Body of pancreas (tissue), 4 donors: Measurements from ENCODE around the gene SCEL. TPM values are rescaled to one million over a fixed set of nuclear protein-coding genes. Genes with fewer than 3 reads are reported as not detected.

ENCODE experiments used
- ATAC-seq: fragments of 150-250 bp; one replicate; pipeline ENCODE4 v1.9.1; 2016
- DNase-seq, 4 donors: peaks; one replicate each; pipeline ENCODE4 v3.0.0-alpha.2; 2019
- H3K27ac ChIP-seq, 4 donors: fragments of 200-600 bp; sonication (generic); 1 replicate in 3 of 4; 2 replicates in 1 of 4; pipeline versions ENCODE4 v1.5.1 to v1.6.1; 2016 to 2019; ENCODE audit warnings: mild to moderate bottlenecking in 1 of 4, mixed read lengths in 1 of 4, moderate library complexity in 1 of 4
- H3K27me3 ChIP-seq, 2 donors: fragments of 200-600 bp; sonication (generic); one replicate each; pipeline ENCODE4 v1.6.0; 2016; ENCODE audit warnings: mild to moderate bottlenecking in 1 of 2
- H3K36me3 ChIP-seq, 2 donors: fragments of 200-600 bp; sonication (generic); replicated peaks in 1 of 2; 2 replicates each; pipeline ENCODE4 v1.5.1; 2016; ENCODE audit warnings: low read depth in 2 of 2; ENCODE audit not compliant: insufficient read depth in 1 of 2
- H3K4me1 ChIP-seq: fragments of 200-600 bp; sonication (generic); one replicate; pipeline ENCODE4 v1.6.0; 2016
- H3K4me3 ChIP-seq, 2 donors: fragments of 200-600 bp; sonication (generic); 1 replicate in 1 of 2; 2 replicates in 1 of 2; pipeline ENCODE4 v1.5.1; 2016 to 2019
- H3K9me3 ChIP-seq, 3 donors: fragments of 200-600 bp; sonication (generic); 1 replicate in 2 of 3; 2 replicates in 1 of 3; pipeline ENCODE4 v1.5.1; 2016
- CTCF ChIP-seq, 7 experiments: fragments of 450-650 bp in 4 of 7; fragments of 200-600 bp in 3 of 7; sonication (generic) in 3 of 7; IDR thresholded peaks; one replicate each; pipeline ENCODE4 v1.5.1; 2016 to 2019; ENCODE audit warnings: antibody characterized with exemption in 7 of 7
- POLR2A ChIP-seq, 3 donors: fragments of 450-650 bp; IDR thresholded peaks; one replicate each; pipeline ENCODE4 v1.6.1; 2016; ENCODE audit warnings: antibody characterized with exemption in 3 of 3, mild to moderate bottlenecking in 2 of 3
- WGBS, 2 donors: methylation state at CpG; one replicate each; pipeline ENCODE4 v1.1.5; 2017; 5-methylcytosine and 5-hydroxymethylcytosine counted together
- intact Hi-C: fragments of 100-400 bp; cut with DNase I; formaldehyde crosslinking; loops from one replicate; pipeline ENCODE4 v1.15.1; 2023
- total RNA-seq, 2 donors: library from RNA; depleted of rRNA; stranded (reverse); fragments of >200 nt; gene quantifications; one replicate each; pipeline ENCODE4 v1.1.0, GENCODE V29; 2016

SCEL gene
- total RNA-seq, 2 donors from 2014 or later: not detected

- H3K9me3 ChIP-seq: no peaks in the 10 kb centered on the region
- 36 to 41% methylated on average over 3 of the region's 3 CpGs for WGBS, 2 donors
- ATAC-seq (no peak), DNase-seq (no peak)
- H3K4me1 ChIP-seq: peaks cover 5% of the 10 kb centered on the region
- no peak overlapping the region for H3K27ac ChIP-seq
- intact Hi-C loops: no loop called here
- no peaks in the 10 kb centered on the region for H3K36me3 ChIP-seq
- no peaks in the 10 kb centered on the region for H3K27me3 ChIP-seq
- TF ChIP-seq CTCF (IDR thresholded peaks at IDR 0.05): no peak
- TF ChIP-seq POLR2A (IDR thresholded peaks at IDR 0.05): no peak
- H3K4me3 ChIP-seq: no peak overlapping the region
Measured at GRCh38 chr13:77545626-77546412, 10.3 kb downstream of the SCEL start.

GRCh38 chr13:77548095-77548494 is 12.6 kb downstream of the SCEL start:
- Histone ChIP-seq H3K4me1 (peaks cover 5% of the 10 kb centered on the region), H3K27ac (no peak overlapping the region), H3K27me3 (no peaks in the 10 kb centered on the region), H3K4me3 (no peak overlapping the region), H3K36me3 (no peaks in the 10 kb centered on the region), H3K9me3 (no peaks in the 10 kb centered on the region)
- intact Hi-C loops: no loop called here
- WGBS, 2 donors: 77 to 82% methylated on average over 1 of the region's 1 CpG
- TF ChIP-seq POLR2A (IDR thresholded peaks at IDR 0.05): no peak
- TF ChIP-seq CTCF (IDR thresholded peaks at IDR 0.05): no peak
- DNase-seq: no peak
- ATAC-seq: no peak

GRCh38 chr13:77548594-77548993 is 13.1 kb downstream of the SCEL start:
- TF ChIP-seq POLR2A (IDR thresholded peaks at IDR 0.05): no peak
- no peak for TF ChIP-seq CTCF (IDR thresholded peaks at IDR 0.05)
- WGBS, 2 donors: 60 to 69% methylated on average over 3 of the region's 3 CpGs
- Histone ChIP-seq H3K27me3 (no peaks in the 10 kb centered on the region), H3K27ac (no peak overlapping the region), H3K4me3 (no peak overlapping the region), H3K4me1 (peaks cover 5% of the 10 kb centered on the region), H3K9me3 (no peaks in the 10 kb centered on the region), H3K36me3 (no peaks in the 10 kb centered on the region)
- DNase-seq: no peak
- no peak for ATAC-seq
- intact Hi-C loops: no loop called here

GRCh38 chr13:77554069-77554468 is 18.6 kb downstream of the SCEL start:
- intact Hi-C loops: no loop called here
- DNase-seq (no peak), ATAC-seq (no peak)
- no peaks in the 10 kb centered on the region for H3K36me3 ChIP-seq
- no peaks in the 10 kb centered on the region for H3K27me3 ChIP-seq
- 68 to 71% methylated on average over 5 of the region's 5 CpGs for WGBS, 2 donors
- H3K9me3 ChIP-seq: no peaks in the 10 kb centered on the region
- no peak overlapping the region for H3K27ac ChIP-seq
- TF ChIP-seq POLR2A (IDR thresholded peaks at IDR 0.05): no peak
- TF ChIP-seq CTCF (IDR thresholded peaks at IDR 0.05): no peak
- no peak overlapping the region for H3K4me3 ChIP-seq
- H3K4me1 ChIP-seq: peaks cover 1% of the 10 kb centered on the region

- no peaks in the 10 kb centered on the region for H3K27me3 ChIP-seq
- H3K9me3 ChIP-seq: no peaks in the 10 kb centered on the region
- H3K4me1 ChIP-seq: peaks cover 4% of the 10 kb centered on the region
- no peaks in the 10 kb centered on the region for H3K36me3 ChIP-seq
- 39 to 44% methylated on average over 4 of the region's 4 CpGs for WGBS, 2 donors
- intact Hi-C loops: no loop called here
- ATAC-seq (no peak), DNase-seq (no peak)
- H3K27ac ChIP-seq: no peak overlapping the region
- H3K4me3 ChIP-seq: no peak overlapping the region
- TF ChIP-seq POLR2A (IDR thresholded peaks at IDR 0.05): no peak
- no peak for TF ChIP-seq CTCF (IDR thresholded peaks at IDR 0.05)
Measured at GRCh38 chr13:77555246-77555645, 19.7 kb downstream of the SCEL start.
